ENCODE data around the gene TRPM2. TPM values are rescaled to one million over a fixed set of nuclear protein-coding genes. Genes with fewer than 3 reads are reported as not detected.

TRPM2 gene
- total and polyA plus RNA-seq, 2 of the 13 experiments (the other 11 are each of a cell fraction or from before 2014, with no cell fraction given) = 0.07 to 0.20 TPM

DNA sequence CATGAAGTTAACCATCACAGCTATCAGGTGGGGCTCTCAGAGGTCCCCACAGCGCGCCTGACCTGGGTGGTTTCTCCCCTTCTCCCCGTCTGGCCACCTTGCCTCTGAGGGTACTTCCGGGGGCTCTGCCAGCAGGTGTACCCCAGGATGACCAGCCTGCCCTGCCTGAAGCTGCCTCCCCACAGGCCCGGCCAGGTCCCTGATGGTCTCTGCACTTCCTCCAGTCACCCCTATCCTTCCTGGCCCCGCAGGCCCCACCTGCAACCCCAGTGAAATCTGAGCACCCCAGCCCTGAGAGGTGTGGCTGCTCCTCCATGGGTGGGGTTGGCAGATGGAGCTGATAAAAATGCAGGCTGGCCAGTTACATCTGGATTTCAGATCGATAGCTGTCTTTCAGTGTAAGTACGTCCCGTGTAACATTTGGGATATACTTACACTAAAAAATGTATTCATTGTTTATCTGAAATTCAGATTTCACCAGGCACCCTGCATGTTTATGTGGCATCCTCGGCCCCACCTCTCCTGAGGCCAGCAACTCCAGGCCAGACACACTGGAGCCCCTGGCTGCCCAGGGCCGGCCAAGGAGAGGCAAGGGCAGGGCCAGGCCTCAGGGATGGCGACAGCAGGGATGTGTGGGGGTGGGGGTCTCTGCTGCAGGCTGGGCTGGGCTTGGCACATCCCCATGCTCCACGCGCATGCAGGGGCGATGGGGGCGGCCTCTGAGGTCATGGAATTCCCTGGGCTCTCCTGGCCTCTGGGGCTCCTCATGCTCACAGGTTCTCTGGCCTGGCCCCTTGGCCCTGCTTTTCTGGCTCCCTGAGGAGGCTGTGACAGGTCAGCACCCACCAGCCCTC is 127.0 kb downstream of the TRPM2 start (continued):
- TF ChIP-seq, protein P1, sequence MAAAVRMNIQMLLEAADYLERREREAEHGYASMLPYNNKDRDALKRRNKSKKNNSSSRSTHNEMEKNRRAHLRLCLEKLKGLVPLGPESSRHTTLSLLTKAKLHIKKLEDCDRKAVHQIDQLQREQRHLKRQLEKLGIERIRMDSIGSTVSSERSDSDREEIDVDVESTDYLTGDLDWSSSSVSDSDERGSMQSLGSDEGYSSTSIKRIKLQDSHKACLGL (CRISPR knock-in tag; IDR thresholded peaks at IDR 0.05) = no peak
- TF ChIP-seq, protein P2, sequence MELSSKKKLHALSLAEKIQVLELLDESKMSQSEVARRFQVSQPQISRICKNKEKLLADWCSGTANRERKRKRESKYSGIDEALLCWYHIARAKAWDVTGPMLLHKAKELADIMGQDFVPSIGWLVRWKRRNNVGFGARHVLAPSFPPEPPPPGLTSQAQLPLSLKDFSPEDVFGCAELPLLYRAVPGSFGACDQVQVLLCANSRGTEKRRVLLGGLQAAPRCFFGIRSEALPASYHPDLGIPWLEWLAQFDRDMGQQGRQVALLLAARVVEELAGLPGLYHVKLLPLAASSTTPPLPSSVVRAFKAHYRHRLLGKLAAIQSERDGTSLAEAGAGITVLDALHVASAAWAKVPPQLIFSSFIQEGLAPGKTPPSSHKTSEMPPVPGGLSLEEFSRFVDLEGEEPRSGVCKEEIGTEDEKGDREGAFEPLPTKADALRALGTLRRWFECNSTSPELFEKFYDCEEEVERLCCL (CRISPR knock-in tag; IDR thresholded peaks at IDR 0.05; ENCODE audit: borderline replicate concordance) = no peak
- TF ChIP-seq HNRNPLL (IDR thresholded peaks at IDR 0.05; ENCODE audit: low read depth, low read length, poor library complexity, severe bottlenecking) (no peak), ZZZ3 (CRISPR knock-in tag; IDR thresholded peaks at IDR 0.05; ENCODE audit: borderline replicate concordance) (no peak), EZH2 (conservative IDR thresholded peaks at IDR 0.05; ENCODE audit: low read depth, low read length) (no peak), ATM (IDR thresholded peaks at IDR 0.05; ENCODE audit: borderline replicate concordance) (no peak), SRSF1 (optimal IDR thresholded peaks at IDR 0.05; ENCODE audit: low read depth, low read length) (no peak), TRIM24 (CRISPR knock-in tag; IDR thresholded peaks at IDR 0.05) (0 out of 2 replicates have a peak, but pooled peaks have one; percentile 29), ZNF205 (CRISPR knock-in tag; IDR thresholded peaks at IDR 0.05) (no peak)
- TF ChIP-seq, protein P3, sequence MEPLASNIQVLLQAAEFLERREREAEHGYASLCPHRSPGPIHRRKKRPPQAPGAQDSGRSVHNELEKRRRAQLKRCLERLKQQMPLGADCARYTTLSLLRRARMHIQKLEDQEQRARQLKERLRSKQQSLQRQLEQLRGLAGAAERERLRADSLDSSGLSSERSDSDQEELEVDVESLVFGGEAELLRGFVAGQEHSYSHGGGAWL (CRISPR knock-in tag; IDR thresholded peaks at IDR 0.05) = no peak
- TF ChIP-seq, protein P4, sequence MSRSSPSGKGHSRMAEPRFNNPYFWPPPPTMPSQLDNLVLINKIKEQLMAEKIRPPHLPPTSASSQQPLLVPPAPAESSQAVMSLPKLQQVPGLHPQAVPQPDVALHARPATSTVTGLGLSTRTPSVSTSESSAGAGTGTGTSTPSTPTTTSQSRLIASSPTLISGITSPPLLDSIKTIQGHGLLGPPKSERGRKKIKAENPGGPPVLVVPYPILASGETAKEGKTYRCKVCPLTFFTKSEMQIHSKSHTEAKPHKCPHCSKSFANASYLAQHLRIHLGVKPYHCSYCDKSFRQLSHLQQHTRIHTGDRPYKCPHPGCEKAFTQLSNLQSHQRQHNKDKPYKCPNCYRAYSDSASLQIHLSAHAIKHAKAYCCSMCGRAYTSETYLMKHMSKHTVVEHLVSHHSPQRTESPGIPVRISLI (CRISPR knock-in tag; IDR thresholded peaks at IDR 0.05; ENCODE audit: borderline replicate concordance) = no peak
- TF ChIP-seq, protein P5, sequence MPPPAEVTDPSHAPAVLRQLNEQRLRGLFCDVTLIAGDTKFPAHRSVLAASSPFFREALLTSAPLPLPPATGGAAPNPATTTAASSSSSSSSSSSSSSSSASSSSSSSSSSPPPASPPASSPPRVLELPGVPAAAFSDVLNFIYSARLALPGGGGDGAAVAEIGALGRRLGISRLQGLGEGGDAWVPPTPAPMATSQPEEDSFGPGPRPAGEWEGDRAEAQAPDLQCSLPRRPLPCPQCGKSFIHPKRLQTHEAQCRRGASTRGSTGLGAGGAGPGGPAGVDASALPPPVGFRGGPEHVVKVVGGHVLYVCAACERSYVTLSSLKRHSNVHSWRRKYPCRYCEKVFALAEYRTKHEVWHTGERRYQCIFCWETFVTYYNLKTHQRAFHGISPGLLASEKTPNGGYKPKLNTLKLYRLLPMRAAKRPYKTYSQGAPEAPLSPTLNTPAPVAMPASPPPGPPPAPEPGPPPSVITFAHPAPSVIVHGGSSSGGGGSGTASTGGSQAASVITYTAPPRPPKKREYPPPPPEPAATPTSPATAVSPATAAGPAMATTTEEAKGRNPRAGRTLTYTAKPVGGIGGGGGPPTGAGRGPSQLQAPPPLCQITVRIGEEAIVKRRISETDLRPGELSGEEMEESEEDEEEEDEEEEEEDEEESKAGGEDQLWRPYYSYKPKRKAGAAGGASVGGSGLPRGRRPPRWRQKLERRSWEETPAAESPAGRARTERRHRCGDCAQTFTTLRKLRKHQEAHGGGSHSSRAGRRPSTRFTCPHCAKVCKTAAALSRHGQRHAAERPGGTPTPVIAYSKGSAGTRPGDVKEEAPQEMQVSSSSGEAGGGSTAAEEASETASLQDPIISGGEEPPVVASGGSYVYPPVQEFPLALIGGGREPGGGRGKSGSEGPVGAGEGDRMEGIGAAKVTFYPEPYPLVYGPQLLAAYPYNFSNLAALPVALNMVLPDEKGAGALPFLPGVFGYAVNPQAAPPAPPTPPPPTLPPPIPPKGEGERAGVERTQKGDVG (CRISPR knock-in tag; IDR thresholded peaks at IDR 0.05; ENCODE audit: borderline replicate concordance) = 0 out of 2 replicates have a peak, but pooled peaks have one; percentile 28
- TF ChIP-seq, protein P6, sequence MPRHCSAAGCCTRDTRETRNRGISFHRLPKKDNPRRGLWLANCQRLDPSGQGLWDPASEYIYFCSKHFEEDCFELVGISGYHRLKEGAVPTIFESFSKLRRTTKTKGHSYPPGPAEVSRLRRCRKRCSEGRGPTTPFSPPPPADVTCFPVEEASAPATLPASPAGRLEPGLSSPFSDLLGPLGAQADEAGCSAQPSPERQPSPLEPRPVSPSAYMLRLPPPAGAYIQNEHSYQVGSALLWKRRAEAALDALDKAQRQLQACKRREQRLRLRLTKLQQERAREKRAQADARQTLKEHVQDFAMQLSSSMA (CRISPR knock-in tag; IDR thresholded peaks at IDR 0.05) = no peak
- TF ChIP-seq, protein P7, sequence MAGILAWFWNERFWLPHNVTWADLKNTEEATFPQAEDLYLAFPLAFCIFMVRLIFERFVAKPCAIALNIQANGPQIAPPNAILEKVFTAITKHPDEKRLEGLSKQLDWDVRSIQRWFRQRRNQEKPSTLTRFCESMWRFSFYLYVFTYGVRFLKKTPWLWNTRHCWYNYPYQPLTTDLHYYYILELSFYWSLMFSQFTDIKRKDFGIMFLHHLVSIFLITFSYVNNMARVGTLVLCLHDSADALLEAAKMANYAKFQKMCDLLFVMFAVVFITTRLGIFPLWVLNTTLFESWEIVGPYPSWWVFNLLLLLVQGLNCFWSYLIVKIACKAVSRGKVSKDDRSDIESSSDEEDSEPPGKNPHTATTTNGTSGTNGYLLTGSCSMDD (CRISPR knock-in tag; IDR thresholded peaks at IDR 0.05) = no peak

All from HepG2 (cell line).